G401.6 (cell line): ENCODE measurements around the gene PLGRKT.
"Not testable (repeated sequence)": the region's sequence is repeated elsewhere in the genome, so short reads cannot be mapped to it uniquely, and the experiment has no call there.

Experiments
- FAIRE-seq: peaks from 2 replicates; lab custom pipeline; 2012; peaks lifted over from hg19 to GRCh38; lab: Jason Lieb, UNC

The PLGRKT gene

GRCh38 chr9:5375091-5375490 lies 62.6 kb downstream of the PLGRKT start:
- FAIRE-seq: no peak

- FAIRE-seq: no peak
Observed at GRCh38 chr9:5364294-5365024, 73.3 kb downstream of the PLGRKT start.

GRCh38 chr9:5361326-5362010 lies 76.3 kb downstream of the PLGRKT start:
- FAIRE-seq: no peak

GRCh38 chr9:5360341-5360740 lies 77.4 kb downstream of the PLGRKT start:
- no peak for FAIRE-seq

GRCh38 chr9:5357431-5358105 lies 80.2 kb downstream of the PLGRKT start:
- FAIRE-seq: no peak

DNA sequence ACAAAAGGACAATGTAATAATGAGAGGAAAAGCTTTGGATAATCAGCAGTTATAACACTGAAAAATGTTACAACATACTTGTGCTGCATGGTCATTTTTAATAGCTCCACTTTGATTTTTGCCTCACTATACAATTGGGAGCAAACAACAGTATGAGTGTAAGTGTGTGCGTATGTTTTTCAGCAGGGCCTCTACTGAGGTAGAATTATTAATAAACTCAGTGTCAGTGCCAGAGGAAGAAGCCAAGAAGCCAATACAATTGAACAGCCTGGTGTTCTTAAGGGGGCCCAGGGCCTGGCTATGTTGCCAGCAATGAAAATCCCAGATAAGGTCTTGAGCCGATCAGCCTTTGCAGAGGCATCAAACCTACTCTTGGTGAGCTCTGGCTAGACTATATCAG lies 81.9 kb downstream of the PLGRKT start:
- no peak for FAIRE-seq

GRCh38 chr9:5355226-5355625 lies 82.5 kb downstream of the PLGRKT start:
- no peak for FAIRE-seq

GRCh38 chr9:5354184-5354583 lies 83.5 kb downstream of the PLGRKT start:
- FAIRE-seq: no peak

- no peak for FAIRE-seq
Observed at GRCh38 chr9:5352637-5353248, 85.0 kb downstream of the PLGRKT start.

- not testable (repeated sequence) for FAIRE-seq
Observed at GRCh38 chr9:5338992-5339981, 98.4 kb downstream of the PLGRKT start, which contains the start of gene RLN1. Gene RLN1, minus strand, starts transcription at chr9:5339876. Its CDS starts 130 bp downstream, at chr9:5339746.

DNA sequence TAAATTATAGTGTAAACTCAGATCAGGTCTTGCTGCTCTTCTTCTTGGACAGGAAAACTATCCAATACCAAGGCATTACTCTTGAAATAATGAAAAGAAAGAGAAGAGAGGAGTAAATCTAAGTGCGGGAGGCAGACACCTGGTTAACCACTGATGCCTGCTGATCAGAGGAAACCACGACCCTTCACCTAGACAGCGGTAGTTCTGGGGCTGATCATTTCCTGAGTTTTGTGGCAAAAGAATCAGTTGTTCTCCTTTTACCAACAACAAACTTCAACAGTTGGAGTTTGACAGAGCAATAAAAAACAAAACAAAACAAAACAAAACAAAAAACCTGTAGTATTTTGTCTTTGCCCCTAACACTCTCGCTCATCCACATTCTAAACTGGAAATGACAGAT lies 101.0 kb downstream of the PLGRKT start:
- no peak for FAIRE-seq

GRCh38 chr9:5331276-5331675 lies 106.4 kb downstream of the PLGRKT start:
- FAIRE-seq: not testable (repeated sequence)

DNA sequence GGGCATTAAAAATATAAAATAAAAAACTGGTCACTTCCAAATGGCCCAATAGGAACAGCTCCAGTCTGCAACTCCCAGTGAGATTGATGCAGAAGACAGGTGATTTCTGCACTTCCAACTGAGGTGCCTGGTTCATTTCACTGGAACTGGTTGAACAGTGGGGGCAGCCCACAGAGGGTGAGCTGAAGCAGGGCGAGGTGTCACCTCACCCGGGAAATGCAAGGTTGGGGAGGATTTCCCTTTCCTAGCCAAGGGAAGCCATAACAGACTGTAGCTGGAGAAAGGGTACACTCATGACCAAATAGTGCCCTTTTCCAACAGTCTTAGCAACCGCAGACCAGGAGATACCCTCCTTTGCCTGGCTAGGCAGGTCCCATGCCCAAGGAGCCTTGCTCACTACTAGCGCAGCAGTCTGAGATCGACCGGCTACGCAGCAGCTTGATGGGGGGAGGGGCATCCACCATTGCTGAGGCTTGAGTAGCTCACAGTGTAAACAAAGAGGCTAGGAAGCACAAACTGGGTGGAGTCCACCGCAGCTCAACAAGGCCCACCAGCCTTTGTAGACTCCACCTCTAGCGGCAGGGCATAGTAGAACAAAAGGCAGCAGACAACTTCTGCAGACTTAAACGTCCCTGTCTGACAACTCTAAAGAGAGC lies 110.7 kb downstream of the PLGRKT start:
- FAIRE-seq: no peak

DNA sequence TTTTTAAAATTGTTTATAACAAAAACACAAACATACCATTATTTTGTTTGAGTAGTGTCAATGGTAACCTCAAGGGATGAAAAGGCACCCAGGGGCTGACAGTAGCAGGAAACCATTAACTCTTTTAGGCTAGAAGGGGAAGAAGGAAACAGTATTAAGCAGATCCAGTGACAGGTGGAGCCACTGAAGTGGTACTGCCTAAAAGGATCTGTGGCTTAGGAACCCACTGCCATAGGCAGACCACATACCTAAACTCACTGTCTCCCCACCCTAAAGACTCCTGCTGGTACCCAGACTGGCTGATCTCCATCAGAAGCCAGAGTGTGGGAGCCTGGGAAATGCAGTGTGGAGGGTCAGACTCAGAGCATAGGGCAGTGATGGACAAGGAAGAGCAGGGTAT lies 111.5 kb downstream of the PLGRKT start:
- no peak for FAIRE-seq

GRCh38 chr9:5321601-5322000 lies 116.1 kb downstream of the PLGRKT start:
- FAIRE-seq: not testable (repeated sequence)

GRCh38 chr9:5321058-5321457 lies 116.7 kb downstream of the PLGRKT start:
- peak; percentile 59 for FAIRE-seq

DNA sequence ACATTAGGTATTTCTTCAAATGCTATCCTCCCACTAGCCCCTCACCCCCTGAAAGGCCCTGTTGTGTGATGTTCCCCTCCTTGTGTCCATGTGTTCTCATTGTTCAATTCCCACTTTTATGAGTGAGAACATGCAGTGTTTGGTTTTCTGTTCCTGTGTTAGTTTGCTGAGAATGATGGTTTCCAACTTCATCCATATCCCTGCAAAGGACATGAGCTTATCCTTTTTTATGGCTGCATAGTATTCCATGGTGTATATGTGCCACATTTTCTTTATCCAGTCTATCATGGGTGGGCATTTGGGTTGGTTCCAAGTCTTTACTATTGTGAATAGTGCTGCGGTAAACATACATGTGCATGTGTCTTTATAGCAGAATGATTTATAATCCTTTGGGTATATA lies 121.3 kb downstream of the PLGRKT start:
- not testable (repeated sequence) for FAIRE-seq

DNA sequence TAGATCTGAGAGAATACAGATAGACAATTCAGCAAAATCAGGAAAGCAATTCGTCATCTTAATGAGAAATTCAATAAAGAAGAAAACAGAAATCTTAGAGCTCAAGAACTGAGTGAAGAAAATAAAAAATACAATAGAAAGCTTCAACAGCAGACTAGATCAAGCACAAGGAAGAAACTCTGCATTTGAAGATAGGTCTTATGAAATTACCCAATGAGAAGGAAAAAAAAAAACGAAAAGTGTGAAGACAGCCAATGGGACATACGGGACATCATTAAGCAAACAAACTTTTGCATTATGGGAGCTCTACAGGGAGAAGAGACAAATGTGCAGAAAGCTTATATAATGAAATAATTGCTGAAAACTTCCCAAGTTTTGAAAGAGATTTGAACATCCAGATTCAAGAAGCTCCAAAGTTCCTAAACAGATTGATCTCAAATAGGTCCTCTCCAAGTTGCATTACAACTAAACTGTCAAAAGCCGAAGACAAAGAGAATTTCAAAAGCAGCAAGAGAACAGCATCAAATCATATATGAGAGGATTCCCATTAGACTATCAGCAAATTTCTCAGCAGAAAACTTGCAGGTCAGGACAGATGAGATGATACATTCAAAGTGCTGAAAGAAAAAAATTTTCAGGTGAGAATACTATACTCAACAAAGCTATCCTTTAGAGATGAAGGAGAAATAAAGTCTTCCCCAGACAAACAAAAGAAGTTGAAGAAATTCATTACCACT lies 122.4 kb downstream of the PLGRKT start:
- no peak for FAIRE-seq

GRCh38 chr9:5310851-5311250 lies 126.9 kb downstream of the PLGRKT start:
- FAIRE-seq: no peak
